ENCODE measurements around the gene TCN2. TPM values are rescaled to one million over a fixed set of nuclear protein-coding genes. Genes with fewer than 3 reads are reported as not detected.
"Not testable (repeated sequence)": the region's sequence is repeated elsewhere in the genome, so short reads cannot be mapped to it uniquely, and the experiment has no call there.

TCN2 gene
- total RNA-seq, 2 donors from 2014 or later, result 9.3 to 27.0 TPM

DNA sequence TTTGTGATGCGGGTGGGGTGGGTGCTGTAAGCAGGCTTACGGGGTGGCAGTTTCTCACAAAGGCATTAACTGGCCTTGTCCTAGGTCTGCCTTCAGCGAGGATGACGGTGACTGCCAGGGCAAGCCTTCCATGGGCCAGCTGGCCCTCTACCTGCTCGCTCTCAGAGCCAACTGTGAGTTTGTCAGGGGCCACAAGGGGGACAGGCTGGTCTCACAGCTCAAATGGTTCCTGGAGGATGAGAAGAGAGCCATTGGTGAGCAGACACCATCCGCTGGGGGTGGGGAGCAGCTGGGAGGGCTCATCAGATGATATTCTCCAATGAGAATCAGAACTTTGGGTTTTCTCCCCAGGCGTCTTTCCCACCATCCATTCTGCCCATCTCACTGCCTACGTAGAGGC is 5.8 kb downstream of the TCN2 start:
- no peak overlapping the region for H3K9ac ChIP-seq (ENCODE audit: low read depth in 2 of 2, low read length in 2 of 2)
- no peak for DNase-seq
- TF ChIP-seq, protein P1, sequence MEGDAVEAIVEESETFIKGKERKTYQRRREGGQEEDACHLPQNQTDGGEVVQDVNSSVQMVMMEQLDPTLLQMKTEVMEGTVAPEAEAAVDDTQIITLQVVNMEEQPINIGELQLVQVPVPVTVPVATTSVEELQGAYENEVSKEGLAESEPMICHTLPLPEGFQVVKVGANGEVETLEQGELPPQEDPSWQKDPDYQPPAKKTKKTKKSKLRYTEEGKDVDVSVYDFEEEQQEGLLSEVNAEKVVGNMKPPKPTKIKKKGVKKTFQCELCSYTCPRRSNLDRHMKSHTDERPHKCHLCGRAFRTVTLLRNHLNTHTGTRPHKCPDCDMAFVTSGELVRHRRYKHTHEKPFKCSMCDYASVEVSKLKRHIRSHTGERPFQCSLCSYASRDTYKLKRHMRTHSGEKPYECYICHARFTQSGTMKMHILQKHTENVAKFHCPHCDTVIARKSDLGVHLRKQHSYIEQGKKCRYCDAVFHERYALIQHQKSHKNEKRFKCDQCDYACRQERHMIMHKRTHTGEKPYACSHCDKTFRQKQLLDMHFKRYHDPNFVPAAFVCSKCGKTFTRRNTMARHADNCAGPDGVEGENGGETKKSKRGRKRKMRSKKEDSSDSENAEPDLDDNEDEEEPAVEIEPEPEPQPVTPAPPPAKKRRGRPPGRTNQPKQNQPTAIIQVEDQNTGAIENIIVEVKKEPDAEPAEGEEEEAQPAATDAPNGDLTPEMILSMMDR (IDR thresholded peaks at IDR 0.05), result no peak
- H3K4me1 ChIP-seq, result peaks cover 14% of the 10 kb centered on the region
- H3K36me3 ChIP-seq, result no peaks in the 10 kb centered on the region
- H3K9me3 ChIP-seq, result no peaks in the 10 kb centered on the region
- intact Hi-C loops (cut with DNase I), result no loop called here
- no peak overlapping the region for H3K27ac ChIP-seq
- H3K27me3 ChIP-seq, result no peaks in the 10 kb centered on the region
- no peak overlapping the region for H3K4me3 ChIP-seq

DNA sequence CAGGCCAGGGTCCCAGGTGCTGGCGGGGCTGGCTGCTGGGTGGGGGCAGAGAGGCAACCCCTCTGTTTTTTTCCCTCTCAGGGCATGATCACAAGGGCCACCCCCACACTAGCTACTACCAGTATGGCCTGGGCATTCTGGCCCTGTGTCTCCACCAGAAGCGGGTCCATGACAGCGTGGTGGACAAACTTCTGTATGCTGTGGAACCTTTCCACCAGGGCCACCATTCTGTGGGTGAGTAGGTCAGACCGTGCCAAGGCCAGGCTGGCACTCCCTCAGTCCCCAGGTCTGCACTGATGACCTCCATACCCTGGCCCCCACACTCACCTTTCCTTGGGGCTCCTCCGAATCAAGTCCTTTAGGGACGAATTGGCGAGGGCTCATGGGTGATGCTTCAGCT is 7.3 kb downstream of the TCN2 start:
- DNase-seq, result no peak
- TF ChIP-seq, protein P1 (IDR thresholded peaks at IDR 0.05), result no peak
- Histone ChIP-seq H3K9ac (ENCODE audit: low read depth in 2 of 2, low read length in 2 of 2) (no peak overlapping the region), H3K4me3 (no peak overlapping the region), H3K9me3 (no peaks in the 10 kb centered on the region), H3K36me3 (no peaks in the 10 kb centered on the region), H3K27ac (no peak overlapping the region), H3K27me3 (no peaks in the 10 kb centered on the region), H3K4me1 (no peaks in the 10 kb centered on the region)
- intact Hi-C loops (cut with DNase I), result no loop called here

DNA sequence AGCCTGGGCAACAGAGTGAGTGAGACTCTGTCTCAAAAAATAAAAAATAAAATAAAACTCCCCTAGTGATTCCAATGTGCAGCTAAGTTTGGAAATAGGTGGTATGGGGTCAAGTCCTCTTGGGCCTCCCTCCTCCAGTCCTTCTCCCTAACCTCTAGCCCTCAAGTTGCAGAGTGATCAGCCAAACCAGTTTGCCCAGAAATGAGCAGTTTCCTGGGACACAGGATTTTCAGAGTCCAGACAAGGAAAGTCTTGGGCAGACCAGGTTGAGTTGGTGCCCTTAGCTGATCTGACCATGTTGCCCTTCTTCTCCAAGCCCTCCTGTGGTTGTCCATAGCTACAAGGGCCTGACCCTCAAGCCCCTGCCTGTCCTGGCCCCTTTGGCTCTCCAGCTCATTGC is 7.9 kb downstream of the TCN2 start:
- DNase-seq, result no peak
- TF ChIP-seq, protein P1 (IDR thresholded peaks at IDR 0.05), result no peak
- H3K9ac ChIP-seq (ENCODE audit: low read depth in 2 of 2, low read length in 2 of 2), result no peak overlapping the region
- H3K27ac ChIP-seq, result no peak overlapping the region
- no peak overlapping the region for H3K4me3 ChIP-seq
- H3K27me3 ChIP-seq, result no peaks in the 10 kb centered on the region
- H3K9me3 ChIP-seq, result no peaks in the 10 kb centered on the region
- no peaks in the 10 kb centered on the region for H3K36me3 ChIP-seq
- intact Hi-C loops (cut with DNase I), result no loop called here
- H3K4me1 ChIP-seq, result no peaks in the 10 kb centered on the region

DNA sequence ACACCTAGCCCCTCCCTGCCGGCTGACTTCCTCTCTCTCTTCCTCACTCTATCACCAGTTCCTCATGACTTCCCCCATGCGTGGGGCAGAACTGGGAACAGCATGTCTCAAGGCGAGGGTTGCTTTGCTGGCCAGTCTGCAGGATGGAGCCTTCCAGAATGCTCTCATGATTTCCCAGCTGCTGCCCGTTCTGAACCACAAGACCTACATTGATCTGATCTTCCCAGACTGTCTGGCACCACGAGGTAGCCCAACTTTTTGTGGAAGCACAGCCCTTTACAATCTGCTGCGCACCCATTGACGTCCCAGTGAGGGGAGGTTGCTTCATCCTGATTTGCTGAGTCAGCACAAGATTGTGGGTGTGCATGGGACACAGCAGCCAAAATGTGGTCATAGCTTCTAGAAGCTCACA is 8.6 kb downstream of the TCN2 start:
- H3K9ac ChIP-seq (ENCODE audit: low read depth in 2 of 2, low read length in 2 of 2), result no peak overlapping the region
- no peaks in the 10 kb centered on the region for H3K4me1 ChIP-seq
- H3K36me3 ChIP-seq, result no peaks in the 10 kb centered on the region
- TF ChIP-seq, protein P1 (IDR thresholded peaks at IDR 0.05), result no peak
- intact Hi-C loops (cut with DNase I), result no loop called here
- no peak for DNase-seq
- no peaks in the 10 kb centered on the region for H3K27me3 ChIP-seq
- no peaks in the 10 kb centered on the region for H3K9me3 ChIP-seq
- H3K27ac ChIP-seq, result no peak overlapping the region
- no peak overlapping the region for H3K4me3 ChIP-seq

DNA sequence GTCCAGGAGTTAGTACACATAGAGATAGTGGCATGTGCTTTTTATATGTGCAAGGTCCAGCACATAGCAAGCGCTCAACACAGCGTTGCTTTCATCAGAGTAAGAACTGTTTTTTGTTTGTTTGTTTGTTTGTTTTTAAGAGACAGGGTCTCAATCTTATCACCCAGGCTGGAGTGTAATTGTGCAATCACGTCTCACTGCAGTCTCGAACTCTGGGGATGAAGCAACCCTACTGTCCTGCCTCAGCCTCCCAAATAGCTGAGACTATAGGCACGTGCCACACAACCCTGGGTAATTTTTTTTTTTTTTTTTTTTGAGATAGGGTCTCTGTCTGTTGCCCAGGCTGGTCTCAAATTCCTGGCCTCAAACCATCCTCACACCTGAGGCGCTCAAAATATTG is 10.8 kb downstream of the TCN2 start:
- H3K36me3 ChIP-seq, result no peaks in the 10 kb centered on the region
- intact Hi-C loops (cut with DNase I), result no loop called here
- H3K27ac ChIP-seq, result no peak overlapping the region
- H3K4me1 ChIP-seq, result no peaks in the 10 kb centered on the region
- TF ChIP-seq, protein P1 (IDR thresholded peaks at IDR 0.05), result no peak
- H3K27me3 ChIP-seq, result no peaks in the 10 kb centered on the region
- no peak for DNase-seq
- H3K9me3 ChIP-seq, result no peaks in the 10 kb centered on the region
- no peak overlapping the region for H3K4me3 ChIP-seq
- H3K9ac ChIP-seq (ENCODE audit: low read depth in 2 of 2, low read length in 2 of 2), result no peak overlapping the region

DNA sequence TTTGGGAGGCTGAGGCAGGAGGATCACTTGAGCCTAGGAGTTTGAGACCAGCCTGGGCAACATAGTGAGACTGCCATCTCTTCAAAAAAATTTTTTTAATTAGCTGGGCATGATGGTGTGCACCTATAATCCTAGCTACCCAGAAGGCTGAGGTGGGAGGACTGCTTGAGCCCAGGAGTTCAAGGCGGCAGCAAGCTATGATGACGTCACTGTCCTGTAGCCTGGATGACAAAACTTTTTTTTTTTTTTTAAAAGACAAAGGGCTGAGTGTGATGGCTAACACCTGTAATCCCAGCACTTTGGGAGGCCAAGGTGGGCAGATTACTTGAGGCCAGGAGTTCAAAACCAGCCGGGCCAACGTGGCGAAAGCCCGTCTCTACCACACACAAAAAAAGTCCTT is 12.9 kb downstream of the TCN2 start:
- intact Hi-C loops (cut with DNase I), result loop anchor here (10.0 kb wide), 1 partner anchor 285 kb away; no protein-coding TSS in a partner anchor
- H3K27me3 ChIP-seq; H3K4me3 ChIP-seq; H3K9ac ChIP-seq (ENCODE audit: low read depth in 2 of 2, low read length in 2 of 2); DNase-seq; H3K9me3 ChIP-seq; H3K4me1 ChIP-seq; H3K36me3 ChIP-seq; H3K27ac ChIP-seq: not testable (repeated sequence)
